Activated CD8-positive, alpha-beta memory T cell treated with anti-CD3 and anti-CD28 coated beads for 48 hours (primary cell): Measurements from ENCODE around the gene AUH.

ENCODE experiments used
- DNase-seq, 3 experiments: peaks; one replicate each; pipeline ENCODE4 v3.0.0-alpha.2; 2020; ENCODE audit warnings: low read depth in 2 of 3, low spot score in 2 of 3

AUH gene

GRCh38 chr9:91340395-91340967, 21.2 kb downstream of the AUH start:
- DNase-seq = no peak

- DNase-seq = no peak
Observed at GRCh38 chr9:91338681-91339080, 23.0 kb downstream of the AUH start.

- no peak for DNase-seq
Observed at GRCh38 chr9:91336786-91337185, 24.9 kb downstream of the AUH start.

- DNase-seq = no peak
Observed at GRCh38 chr9:91334053-91334452, 27.7 kb downstream of the AUH start.

GRCh38 chr9:91333551-91333950, 28.2 kb downstream of the AUH start:
- no peak for DNase-seq

- DNase-seq = no peak
Observed at GRCh38 chr9:91332546-91333231, 29.0 kb downstream of the AUH start.

- DNase-seq = no peak
Observed at GRCh38 chr9:91331849-91332248, 29.9 kb downstream of the AUH start.

- DNase-seq = no peak
Observed at GRCh38 chr9:91328186-91328585, 33.5 kb downstream of the AUH start.

GRCh38 chr9:91321691-91322090, 40.0 kb downstream of the AUH start:
- DNase-seq = no peak

- no peak for DNase-seq
Observed at GRCh38 chr9:91320299-91320698, 41.4 kb downstream of the AUH start.

- DNase-seq = no peak
Observed at GRCh38 chr9:91316093-91316492, 45.6 kb downstream of the AUH start.

GRCh38 chr9:91315191-91315590, 46.5 kb downstream of the AUH start:
- no peak for DNase-seq

- no peak for DNase-seq
Observed at GRCh38 chr9:91312717-91313325, 48.9 kb downstream of the AUH start.

GRCh38 chr9:91310037-91310436, 51.7 kb downstream of the AUH start:
- no peak for DNase-seq

GRCh38 chr9:91308191-91308590, 53.5 kb downstream of the AUH start:
- no peak for DNase-seq

- DNase-seq = no peak
Observed at GRCh38 chr9:91307279-91307678, 54.4 kb downstream of the AUH start.

GRCh38 chr9:91306296-91306630, 55.5 kb downstream of the AUH start:
- DNase-seq = no peak

- DNase-seq = no peak
Observed at GRCh38 chr9:91305596-91306295, 56.0 kb downstream of the AUH start.

- no peak for DNase-seq
Observed at GRCh38 chr9:91303741-91304415, 57.8 kb downstream of the AUH start.

- DNase-seq = no peak
Observed at GRCh38 chr9:91302831-91303230, 58.9 kb downstream of the AUH start.

GRCh38 chr9:91301161-91301560, 60.6 kb downstream of the AUH start:
- DNase-seq = no peak

GRCh38 chr9:91298311-91298710, 63.4 kb downstream of the AUH start:
- no peak for DNase-seq
